ENCODE results near the gene INKA2. TPM values are rescaled to one million over a fixed set of nuclear protein-coding genes. Genes with fewer than 3 reads are reported as not detected.

Gene INKA2
- polyA plus RNA-seq, 1 donor from 2014 or later, result 0.77 TPM

Small RNA genes lying within 50 kb of the gene (small RNA-seq; reads per million reads assigned to genes)
- 0.46 to 18.6 (median 1.8) reads per million in 3 experiments for gene INKA2

Other genes with a start within 250 kb of the INKA2 start
- not detected in 2 replicates for gene ADORA3, start 235.8 kb downstream of the INKA2 start, polyA plus RNA-seq
- not detected in 2 replicates for gene TMIGD3, start 235.8 kb downstream of the INKA2 start, polyA plus RNA-seq
- gene RAP1A, start 119.6 kb downstream of the INKA2 start, polyA plus RNA-seq, result 24.9 and 28.7 TPM in 2 replicates
- gene DDX20, start 16.5 kb upstream of the INKA2 start, polyA plus RNA-seq, result 26.5 and 30.0 TPM in 2 replicates

Data from neural cell (in vitro differentiated cells).